GM03348 (cell line): ENCODE results near the gene PUS1.
"Not testable (repeated sequence)": the region's sequence is repeated elsewhere in the genome, so short reads cannot be mapped to it uniquely, and the experiment has no call there.

Experiments used
- DNase-seq: peaks from one replicate; pipeline ENCODE4 v3.0.0; 2012; ENCODE audit warnings: low spot score

PUS1 gene

GRCh38 chr12:131961328-131961727 is 32.3 kb downstream of the PUS1 start:
- not testable (repeated sequence) for DNase-seq

- no peak for DNase-seq
These were observed 33.0 kb downstream of the PUS1 start for GRCh38 chr12:131962069-131962468.

- no peak for DNase-seq
These were observed 34.3 kb downstream of the PUS1 start for GRCh38 chr12:131963381-131963780.

- DNase-seq = no peak
These were observed 36.0 kb downstream of the PUS1 start for GRCh38 chr12:131965073-131965472.

GRCh38 chr12:131971226-131971625 is 42.1 kb downstream of the PUS1 start:
- no peak for DNase-seq

GRCh38 chr12:131975228-131975627 is 46.2 kb downstream of the PUS1 start:
- no peak for DNase-seq

- DNase-seq = no peak
These were observed 50.5 kb downstream of the PUS1 start for GRCh38 chr12:131979606-131980005.

GRCh38 chr12:131980263-131980662 is 51.2 kb downstream of the PUS1 start:
- no peak for DNase-seq

GRCh38 chr12:131981388-131981787 is 52.3 kb downstream of the PUS1 start:
- no peak for DNase-seq

- DNase-seq = no peak
These were observed 53.0 kb downstream of the PUS1 start for GRCh38 chr12:131982041-131982440.

- DNase-seq = no peak
These were observed 54.0 kb downstream of the PUS1 start for GRCh38 chr12:131983026-131983425.

GRCh38 chr12:131983554-131983953 is 54.5 kb downstream of the PUS1 start:
- DNase-seq = no peak

- DNase-seq = no peak
These were observed 55.3 kb downstream of the PUS1 start for GRCh38 chr12:131984334-131984733.

GRCh38 chr12:131985510-131985875 is 56.4 kb downstream of the PUS1 start:
- DNase-seq = not testable (repeated sequence)

GRCh38 chr12:131986361-131986760 is 57.3 kb downstream of the PUS1 start:
- DNase-seq = no peak

- no peak for DNase-seq
These were observed 57.8 kb downstream of the PUS1 start for GRCh38 chr12:131986910-131987309.

GRCh38 chr12:131987552-131987951 is 58.5 kb downstream of the PUS1 start:
- DNase-seq = no peak

- DNase-seq = no peak
These were observed 59.1 kb downstream of the PUS1 start for GRCh38 chr12:131988054-131988796.

GRCh38 chr12:131989021-131989420 is 59.9 kb downstream of the PUS1 start:
- no peak for DNase-seq

GRCh38 chr12:131990066-131990979 is 61.2 kb downstream of the PUS1 start:
- DNase-seq = no peak

- no peak for DNase-seq
These were observed 61.9 kb downstream of the PUS1 start for GRCh38 chr12:131990980-131991305.

- DNase-seq = no peak
These were observed 62.8 kb downstream of the PUS1 start for GRCh38 chr12:131991816-131992430.

GRCh38 chr12:131994589-131994988 is 65.5 kb downstream of the PUS1 start:
- no peak for DNase-seq
